OCI-LY3 (cell line): Measurements from ENCODE around the gene HMOX1.

ENCODE experiments used
- H2AFZ ChIP-seq: fragments of 200-600, 300-600 bp; shearing (Covaris generic); 2 replicates; pipeline ENCODE4 v1.6.0; 2014; ENCODE audit warnings: antibody characterized with exemption, low read depth, low read length
- H3K27ac ChIP-seq: fragments of 200-600, 300-600 bp; sonication (generic); 2 replicates; pipeline ENCODE4 v1.5.1; 2014; ENCODE audit warnings: mild to moderate bottlenecking, low read length, moderate library complexity, mixed read lengths
- H3K27me3 ChIP-seq: fragments of 200-600, 300-600 bp; sonication (generic); 2 replicates; pipeline ENCODE4 v1.6.1; 2014; ENCODE audit warnings: low read depth, low read length, mixed read lengths
- H3K36me3 ChIP-seq: fragments of 200-600, 300-600 bp; sonication (generic); replicated peaks from 2 replicates; pipeline ENCODE3; 2014; ENCODE audit warnings: low read depth, low read length, mixed read lengths
- H3K4me1 ChIP-seq: fragments of 300-600, 200-600 bp; sonication (generic); 2 replicates; pipeline ENCODE4 v1.6.1; 2014; ENCODE audit warnings: low read length, mixed read lengths
- H3K4me2 ChIP-seq: fragments of 200-600, 300-600 bp; sonication (generic); 2 replicates; pipeline ENCODE4 v1.6.1; 2014; ENCODE audit warnings: low read length, mixed read lengths
- H3K4me3 ChIP-seq: fragments of 300-600, 200-600 bp; sonication (generic); 2 replicates; pipeline ENCODE4 v1.5.1; 2014; ENCODE audit warnings: antibody characterized with exemption, mild to moderate bottlenecking, low read length, moderate library complexity
- H3K79me2 ChIP-seq: fragments of 300-600, 200-600 bp; shearing (Covaris generic); 2 replicates; pipeline ENCODE4 v1.6.1; 2014; ENCODE audit warnings: mild to moderate bottlenecking, low read length, mixed read lengths
- H3K9ac ChIP-seq: fragments of 300-600, 200-600 bp; shearing (Covaris generic); 2 replicates; pipeline ENCODE4 v1.6.0; 2014; ENCODE audit warnings: mild to moderate bottlenecking, low read length, moderate library complexity
- H3K9me3 ChIP-seq: fragments of 200-600, 300-600 bp; shearing (Covaris generic); 2 replicates; pipeline ENCODE4 v1.6.1; 2014; ENCODE audit warnings: low read length, mixed read lengths; ENCODE audit not compliant: insufficient read depth
- H4K20me1 ChIP-seq: fragments of 200-600, 300-600 bp; sonication (generic); 2 replicates; pipeline ENCODE4 v1.6.1; 2016; ENCODE audit warnings: low read length, mixed read lengths; ENCODE audit not compliant: insufficient read depth
- EZH2phosphoT487 ChIP-seq: fragments of 200-600 bp; shearing (Covaris generic); IDR thresholded peaks from 2 replicates; pipeline ENCODE4 v1.6.1; 2018; ENCODE audit warnings: antibody characterized with exemption, mixed run types, low read depth
- TF ChIP-seq, protein P1 (sequence below): fragments of 200-600, 300-600 bp; sonication (generic); IDR thresholded peaks from 2 replicates; pipeline ENCODE4 v1.5.1; 2014; ENCODE audit warnings: antibody characterized with exemption, low read length, low read depth

The HMOX1 gene

DNA sequence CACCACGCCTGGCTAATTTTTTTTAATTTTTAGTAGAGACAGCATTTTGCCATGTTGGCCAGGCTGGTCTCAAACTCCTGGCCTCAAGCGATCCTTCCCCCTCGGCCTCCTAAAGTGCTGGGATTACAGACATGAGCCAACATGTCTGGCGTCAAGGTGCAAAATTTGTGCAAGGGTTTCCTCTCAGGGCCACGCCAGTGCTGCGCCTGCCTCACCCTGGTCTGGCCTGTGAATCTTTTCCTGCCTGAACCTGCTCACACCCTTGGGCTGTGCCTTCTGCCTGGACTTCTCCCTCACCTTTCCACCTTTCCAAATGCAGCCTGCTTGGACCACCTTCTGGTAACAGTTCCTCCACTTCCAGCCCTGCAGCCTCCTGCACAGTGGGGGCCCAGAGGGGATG, 62.4 kb downstream of the HMOX1 start:
- Histone ChIP-seq H3K4me3 (no peak overlapping the region), H2AFZ (no peak overlapping the region), H4K20me1 (peaks cover 42% of the 10 kb centered on the region), H3K4me2 (no peak overlapping the region), H3K27me3 (no peaks in the 10 kb centered on the region), H3K79me2 (no peaks in the 10 kb centered on the region), H3K9me3 (no peaks in the 10 kb centered on the region), H3K27ac (no peak overlapping the region), H3K4me1 (no peaks in the 10 kb centered on the region), H3K9ac (no peak overlapping the region), H3K36me3 (peaks cover 40% of the 10 kb centered on the region)
- TF ChIP-seq EZH2phosphoT487 = no peak
- TF ChIP-seq, protein P1, sequence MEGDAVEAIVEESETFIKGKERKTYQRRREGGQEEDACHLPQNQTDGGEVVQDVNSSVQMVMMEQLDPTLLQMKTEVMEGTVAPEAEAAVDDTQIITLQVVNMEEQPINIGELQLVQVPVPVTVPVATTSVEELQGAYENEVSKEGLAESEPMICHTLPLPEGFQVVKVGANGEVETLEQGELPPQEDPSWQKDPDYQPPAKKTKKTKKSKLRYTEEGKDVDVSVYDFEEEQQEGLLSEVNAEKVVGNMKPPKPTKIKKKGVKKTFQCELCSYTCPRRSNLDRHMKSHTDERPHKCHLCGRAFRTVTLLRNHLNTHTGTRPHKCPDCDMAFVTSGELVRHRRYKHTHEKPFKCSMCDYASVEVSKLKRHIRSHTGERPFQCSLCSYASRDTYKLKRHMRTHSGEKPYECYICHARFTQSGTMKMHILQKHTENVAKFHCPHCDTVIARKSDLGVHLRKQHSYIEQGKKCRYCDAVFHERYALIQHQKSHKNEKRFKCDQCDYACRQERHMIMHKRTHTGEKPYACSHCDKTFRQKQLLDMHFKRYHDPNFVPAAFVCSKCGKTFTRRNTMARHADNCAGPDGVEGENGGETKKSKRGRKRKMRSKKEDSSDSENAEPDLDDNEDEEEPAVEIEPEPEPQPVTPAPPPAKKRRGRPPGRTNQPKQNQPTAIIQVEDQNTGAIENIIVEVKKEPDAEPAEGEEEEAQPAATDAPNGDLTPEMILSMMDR = no peak
